WTC11 (cell line): ENCODE data around the gene HINFP. TPM values are rescaled to one million over a fixed set of nuclear protein-coding genes. Genes with fewer than 3 reads are reported as not detected.

Experiments used
- ATAC-seq: fragments of 200-7000 bp; cut with Tn5 transposase; 2 replicates; pipeline ENCODE4 v1.10.0; 2021; ENCODE audit warnings: mild to moderate bottlenecking, moderate library complexity
- CTCF ChIA-PET: fragments of 300-600 bp; sonication (Branson Sonifier 250); formaldehyde crosslinking; loops from one replicate; lab custom pipeline; 2021; ENCODE audit warnings: antibody characterized with exemption; lab: Charles Lee
- POLR2A ChIA-PET: fragments of 350-600 bp; sonication (Branson Sonifier 250); formaldehyde crosslinking; loops from one replicate; lab custom pipeline; 2021; ENCODE audit warnings: antibody characterized with exemption; lab: Charles Lee
- DNase-seq: peaks from one replicate; pipeline ENCODE4 v3.0.0; 2021; ENCODE audit warnings: low spot score
- H3K27ac Mint-ChIP-seq: 2 replicates; pipeline ENCODE4 v1.8.0; 2021; ENCODE audit warnings: mixed read lengths
- H3K27me3 Mint-ChIP-seq: 2 replicates; pipeline ENCODE4 v1.8.0; 2021; ENCODE audit warnings: low read depth, mild to moderate bottlenecking, moderate library complexity, mixed read lengths
- H3K36me3 Mint-ChIP-seq: 2 replicates; pipeline ENCODE4 v1.8.0; 2021; ENCODE audit warnings: mixed read lengths
- H3K4me1 Mint-ChIP-seq: 2 replicates; pipeline ENCODE4 v1.8.0; 2022; ENCODE audit warnings: mixed read lengths
- H3K4me3 Mint-ChIP-seq: 2 replicates; pipeline ENCODE4 v1.8.0; 2021; ENCODE audit warnings: mild to moderate bottlenecking, moderate library complexity, mixed read lengths
- H3K9me3 Mint-ChIP-seq: 2 replicates; pipeline ENCODE4 v1.8.0; 2021; ENCODE audit warnings: mixed read lengths
- CDX4 ChIP-seq: fragments of 250-450 bp; sonication (Bioruptor Pico); IDR thresholded peaks from 2 replicates; pipeline ENCODE4 v1.9.0; 2021; ENCODE audit warnings: moderate library complexity, mild to moderate bottlenecking, inconsistent platforms, borderline replicate concordance
- ESRRA ChIP-seq: sonication (generic); formaldehyde crosslinking; IDR thresholded peaks from 2 replicates; pipeline ENCODE4 v1.8.1; 2022; ENCODE audit warnings: mild to moderate bottlenecking, missing genetic modification reagents, borderline replicate concordance
- ETV6 ChIP-seq: sonication (generic); formaldehyde crosslinking; IDR thresholded peaks from 2 replicates; pipeline ENCODE4 v1.8.1; 2022; ENCODE audit warnings: mild to moderate bottlenecking, missing genetic modification reagents
- FOXK1 ChIP-seq: sonication (generic); formaldehyde crosslinking; IDR thresholded peaks from 2 replicates; pipeline ENCODE4 v1.8.0; 2022; ENCODE audit warnings: mild to moderate bottlenecking, moderate library complexity, missing genetic modification reagents
- JUN ChIP-seq: sonication (generic); formaldehyde crosslinking; IDR thresholded peaks from 2 replicates; pipeline ENCODE4 v1.8.0; 2023; ENCODE audit warnings: mild to moderate bottlenecking, missing genetic modification reagents
- PREB ChIP-seq: sonication (generic); formaldehyde crosslinking; IDR thresholded peaks from 2 replicates; pipeline ENCODE4 v1.8.1; 2022; ENCODE audit warnings: mild to moderate bottlenecking, missing genetic modification reagents, moderate library complexity, borderline replicate concordance
- STAT6 ChIP-seq: sonication (generic); formaldehyde crosslinking; conservative IDR thresholded peaks from 2 replicates; pipeline ENCODE4 v1.8.1; 2023; ENCODE audit warnings: mild to moderate bottlenecking, low read depth, missing genetic modification reagents, moderate library complexity
- TCF7 ChIP-seq: sonication (generic); formaldehyde crosslinking; IDR thresholded peaks from 2 replicates; pipeline ENCODE4 v1.8.0; 2022; ENCODE audit warnings: mild to moderate bottlenecking, low read depth, missing genetic modification reagents, moderate library complexity
- ZBTB21 ChIP-seq: sonication (generic); formaldehyde crosslinking; IDR thresholded peaks from 2 replicates; pipeline ENCODE4 v1.8.1; 2023; ENCODE audit warnings: mild to moderate bottlenecking, missing genetic modification reagents, borderline replicate concordance
- ZNF416 ChIP-seq: fragments of 250-450 bp; sonication (Bioruptor Pico); IDR thresholded peaks from 2 replicates; pipeline ENCODE4 v1.9.0; 2021; ENCODE audit warnings: mild to moderate bottlenecking, inconsistent platforms
- total RNA-seq: library from RNA; stranded (reverse); gene quantifications from 3 replicates; pipeline ENCODE4 v1.2.3, GENCODE V29; 2021
- TF ChIP-seq, protein P1 (sequence below): sonication (generic); formaldehyde crosslinking; IDR thresholded peaks from 2 replicates; pipeline ENCODE4 v1.8.0; 2022; ENCODE audit warnings: mild to moderate bottlenecking, missing genetic modification reagents
- TF ChIP-seq, protein P2 (sequence below): sonication (generic); formaldehyde crosslinking; IDR thresholded peaks from 2 replicates; pipeline ENCODE4 v1.8.1; 2023; ENCODE audit warnings: mild to moderate bottlenecking, missing genetic modification reagents, moderate library complexity
- TF ChIP-seq, protein P3 (sequence below): sonication (generic); formaldehyde crosslinking; IDR thresholded peaks from 2 replicates; pipeline ENCODE4 v1.8.0; 2022; ENCODE audit warnings: missing genetic modification reagents

HINFP gene
- total RNA-seq, 1 experiment from 2014 or later: 35.4 TPM

DNA sequence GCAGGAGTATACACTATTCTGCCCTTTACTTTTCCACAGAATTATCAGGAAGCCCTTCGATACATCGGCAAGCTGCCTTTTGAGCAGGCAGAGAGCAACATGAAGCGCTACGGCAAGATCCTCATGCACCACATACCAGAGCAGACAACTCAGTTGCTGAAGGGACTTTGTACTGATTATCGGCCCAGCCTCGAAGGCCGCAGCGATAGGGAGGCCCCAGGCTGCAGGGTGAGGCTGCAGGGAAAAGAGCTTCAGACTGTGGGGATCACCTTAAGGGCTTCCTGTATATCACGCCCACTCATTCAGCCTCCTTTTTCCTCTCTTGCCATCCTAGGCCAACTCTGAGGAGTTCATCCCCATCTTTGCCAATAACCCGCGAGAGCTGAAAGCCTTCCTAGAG, 43.5 kb upstream of the HINFP start (continued):
- TF ChIP-seq PREB (CRISPR knock-in tag) (no peak), FOXK1 (CRISPR knock-in tag) (no peak), JUN (CRISPR knock-in tag) (no peak), ZBTB21 (CRISPR knock-in tag) (no peak), STAT6 (no peak)

GRCh38 chr11:119078675-119079420, 42.5 kb upstream of the HINFP start:
- no peak for ATAC-seq
- H3K4me1 Mint-ChIP-seq: no peaks in the 10 kb centered on the region
- ChIA-PET CTCF (interaction anchor here (0.9 kb wide), 1 partner anchor 259 kb away, joined by 3 read pairs; no protein-coding TSS in a partner anchor), POLR2A (no interaction called here)
- peaks cover 40% of the 10 kb centered on the region for H3K36me3 Mint-ChIP-seq
- TF ChIP-seq, protein P1, sequence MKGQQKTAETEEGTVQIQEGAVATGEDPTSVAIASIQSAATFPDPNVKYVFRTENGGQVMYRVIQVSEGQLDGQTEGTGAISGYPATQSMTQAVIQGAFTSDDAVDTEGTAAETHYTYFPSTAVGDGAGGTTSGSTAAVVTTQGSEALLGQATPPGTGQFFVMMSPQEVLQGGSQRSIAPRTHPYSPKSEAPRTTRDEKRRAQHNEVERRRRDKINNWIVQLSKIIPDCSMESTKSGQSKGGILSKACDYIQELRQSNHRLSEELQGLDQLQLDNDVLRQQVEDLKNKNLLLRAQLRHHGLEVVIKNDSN (CRISPR knock-in tag): no peak
- TF ChIP-seq ZNF416 (no peak), ETV6 (CRISPR knock-in tag) (no peak), TCF7 (no peak), ESRRA (CRISPR knock-in tag) (no peak), CDX4 (CRISPR knock-in tag) (no peak), PREB (CRISPR knock-in tag) (no peak)
- TF ChIP-seq, protein P2, sequence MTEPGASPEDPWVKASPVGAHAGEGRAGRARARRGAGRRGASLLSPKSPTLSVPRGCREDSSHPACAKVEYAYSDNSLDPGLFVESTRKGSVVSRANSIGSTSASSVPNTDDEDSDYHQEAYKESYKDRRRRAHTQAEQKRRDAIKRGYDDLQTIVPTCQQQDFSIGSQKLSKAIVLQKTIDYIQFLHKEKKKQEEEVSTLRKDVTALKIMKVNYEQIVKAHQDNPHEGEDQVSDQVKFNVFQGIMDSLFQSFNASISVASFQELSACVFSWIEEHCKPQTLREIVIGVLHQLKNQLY (CRISPR knock-in tag): no peak
- TF ChIP-seq, protein P3, sequence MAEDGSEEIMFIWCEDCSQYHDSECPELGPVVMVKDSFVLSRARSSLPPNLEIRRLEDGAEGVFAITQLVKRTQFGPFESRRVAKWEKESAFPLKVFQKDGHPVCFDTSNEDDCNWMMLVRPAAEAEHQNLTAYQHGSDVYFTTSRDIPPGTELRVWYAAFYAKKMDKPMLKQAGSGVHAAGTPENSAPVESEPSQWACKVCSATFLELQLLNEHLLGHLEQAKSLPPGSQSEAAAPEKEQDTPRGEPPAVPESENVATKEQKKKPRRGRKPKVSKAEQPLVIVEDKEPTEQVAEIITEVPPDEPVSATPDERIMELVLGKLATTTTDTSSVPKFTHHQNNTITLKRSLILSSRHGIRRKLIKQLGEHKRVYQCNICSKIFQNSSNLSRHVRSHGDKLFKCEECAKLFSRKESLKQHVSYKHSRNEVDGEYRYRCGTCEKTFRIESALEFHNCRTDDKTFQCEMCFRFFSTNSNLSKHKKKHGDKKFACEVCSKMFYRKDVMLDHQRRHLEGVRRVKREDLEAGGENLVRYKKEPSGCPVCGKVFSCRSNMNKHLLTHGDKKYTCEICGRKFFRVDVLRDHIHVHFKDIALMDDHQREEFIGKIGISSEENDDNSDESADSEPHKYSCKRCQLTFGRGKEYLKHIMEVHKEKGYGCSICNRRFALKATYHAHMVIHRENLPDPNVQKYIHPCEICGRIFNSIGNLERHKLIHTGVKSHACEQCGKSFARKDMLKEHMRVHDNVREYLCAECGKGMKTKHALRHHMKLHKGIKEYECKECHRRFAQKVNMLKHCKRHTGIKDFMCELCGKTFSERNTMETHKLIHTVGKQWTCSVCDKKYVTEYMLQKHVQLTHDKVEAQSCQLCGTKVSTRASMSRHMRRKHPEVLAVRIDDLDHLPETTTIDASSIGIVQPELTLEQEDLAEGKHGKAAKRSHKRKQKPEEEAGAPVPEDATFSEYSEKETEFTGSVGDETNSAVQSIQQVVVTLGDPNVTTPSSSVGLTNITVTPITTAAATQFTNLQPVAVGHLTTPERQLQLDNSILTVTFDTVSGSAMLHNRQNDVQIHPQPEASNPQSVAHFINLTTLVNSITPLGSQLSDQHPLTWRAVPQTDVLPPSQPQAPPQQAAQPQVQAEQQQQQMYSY (CRISPR knock-in tag): no peak
- no peaks in the 10 kb centered on the region for H3K9me3 Mint-ChIP-seq
- no peak for DNase-seq
- H3K4me3 Mint-ChIP-seq: no peak overlapping the region
- no peaks in the 10 kb centered on the region for H3K27me3 Mint-ChIP-seq
- no peak overlapping the region for H3K27ac Mint-ChIP-seq
